Retinal pigment epithelial cell (primary cell): Measurements from ENCODE around the gene GNB1L.

Experiments used
- DNase-seq: peaks from one replicate; pipeline ENCODE4 v3.0.0-alpha.2; 2010; ENCODE audit warnings: low read depth
- H3K4me3 ChIP-seq: 2 replicates; pipeline ENCODE4 v1.5.1; 2011; ENCODE audit warnings: mild to moderate bottlenecking, low read length, control low read depth, moderate library complexity
- TF ChIP-seq, protein P1 (sequence below): conservative IDR thresholded peaks from 2 replicates; pipeline ENCODE4 v1.5.1; 2011; ENCODE audit warnings: low read depth, low read length, control low read depth, inconsistent platforms

GNB1L gene

DNA sequence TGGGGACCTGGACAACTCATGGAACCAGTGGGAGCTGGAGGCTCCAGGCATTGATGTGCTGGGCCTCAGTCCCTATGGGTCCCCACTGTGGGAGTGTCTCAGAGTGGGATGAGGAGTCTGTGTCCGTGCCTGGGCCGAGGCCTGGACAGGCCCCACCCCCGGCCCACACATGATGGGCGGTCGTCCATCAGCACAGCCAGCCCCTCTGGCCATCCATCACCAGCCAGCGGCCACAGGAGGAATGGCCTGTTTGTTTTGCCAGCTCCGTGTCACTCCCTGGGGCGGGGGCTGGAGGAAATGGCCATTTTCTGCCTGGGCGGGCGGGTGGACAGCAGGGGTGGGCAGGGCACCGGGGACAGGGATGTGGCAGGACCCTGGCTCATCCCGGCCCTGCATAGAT lies 107.1 kb downstream of the GNB1L start:
- TF ChIP-seq, protein P1, sequence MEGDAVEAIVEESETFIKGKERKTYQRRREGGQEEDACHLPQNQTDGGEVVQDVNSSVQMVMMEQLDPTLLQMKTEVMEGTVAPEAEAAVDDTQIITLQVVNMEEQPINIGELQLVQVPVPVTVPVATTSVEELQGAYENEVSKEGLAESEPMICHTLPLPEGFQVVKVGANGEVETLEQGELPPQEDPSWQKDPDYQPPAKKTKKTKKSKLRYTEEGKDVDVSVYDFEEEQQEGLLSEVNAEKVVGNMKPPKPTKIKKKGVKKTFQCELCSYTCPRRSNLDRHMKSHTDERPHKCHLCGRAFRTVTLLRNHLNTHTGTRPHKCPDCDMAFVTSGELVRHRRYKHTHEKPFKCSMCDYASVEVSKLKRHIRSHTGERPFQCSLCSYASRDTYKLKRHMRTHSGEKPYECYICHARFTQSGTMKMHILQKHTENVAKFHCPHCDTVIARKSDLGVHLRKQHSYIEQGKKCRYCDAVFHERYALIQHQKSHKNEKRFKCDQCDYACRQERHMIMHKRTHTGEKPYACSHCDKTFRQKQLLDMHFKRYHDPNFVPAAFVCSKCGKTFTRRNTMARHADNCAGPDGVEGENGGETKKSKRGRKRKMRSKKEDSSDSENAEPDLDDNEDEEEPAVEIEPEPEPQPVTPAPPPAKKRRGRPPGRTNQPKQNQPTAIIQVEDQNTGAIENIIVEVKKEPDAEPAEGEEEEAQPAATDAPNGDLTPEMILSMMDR: no peak
- H3K4me3 ChIP-seq: no peak overlapping the region

DNA sequence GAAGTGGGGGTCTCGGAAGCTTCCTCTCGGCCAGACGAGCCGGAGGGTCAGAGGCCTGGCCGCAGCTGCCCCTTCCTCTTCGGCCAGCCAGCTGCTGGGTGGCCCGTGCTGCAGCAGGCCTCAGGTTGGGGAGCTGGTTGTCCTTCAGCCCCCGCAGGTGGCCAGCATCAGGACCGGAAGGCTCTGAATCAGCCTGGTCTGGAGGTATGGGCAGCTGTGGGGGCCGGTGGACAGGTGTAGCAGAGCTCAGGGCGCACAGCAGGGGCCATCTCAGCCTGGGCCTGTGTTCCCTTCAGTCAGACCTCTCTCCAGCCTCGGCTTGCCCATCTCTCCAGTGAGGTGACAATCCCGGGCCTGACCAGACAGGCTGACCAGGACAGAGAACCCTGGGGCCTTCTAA lies 107.9 kb downstream of the GNB1L start:
- TF ChIP-seq, protein P1: no peak
- DNase-seq: no peak
- H3K4me3 ChIP-seq: no peak overlapping the region

More for the DNA sequence above, 107.1 kb downstream of the GNB1L start:
- no peak for DNase-seq

DNA sequence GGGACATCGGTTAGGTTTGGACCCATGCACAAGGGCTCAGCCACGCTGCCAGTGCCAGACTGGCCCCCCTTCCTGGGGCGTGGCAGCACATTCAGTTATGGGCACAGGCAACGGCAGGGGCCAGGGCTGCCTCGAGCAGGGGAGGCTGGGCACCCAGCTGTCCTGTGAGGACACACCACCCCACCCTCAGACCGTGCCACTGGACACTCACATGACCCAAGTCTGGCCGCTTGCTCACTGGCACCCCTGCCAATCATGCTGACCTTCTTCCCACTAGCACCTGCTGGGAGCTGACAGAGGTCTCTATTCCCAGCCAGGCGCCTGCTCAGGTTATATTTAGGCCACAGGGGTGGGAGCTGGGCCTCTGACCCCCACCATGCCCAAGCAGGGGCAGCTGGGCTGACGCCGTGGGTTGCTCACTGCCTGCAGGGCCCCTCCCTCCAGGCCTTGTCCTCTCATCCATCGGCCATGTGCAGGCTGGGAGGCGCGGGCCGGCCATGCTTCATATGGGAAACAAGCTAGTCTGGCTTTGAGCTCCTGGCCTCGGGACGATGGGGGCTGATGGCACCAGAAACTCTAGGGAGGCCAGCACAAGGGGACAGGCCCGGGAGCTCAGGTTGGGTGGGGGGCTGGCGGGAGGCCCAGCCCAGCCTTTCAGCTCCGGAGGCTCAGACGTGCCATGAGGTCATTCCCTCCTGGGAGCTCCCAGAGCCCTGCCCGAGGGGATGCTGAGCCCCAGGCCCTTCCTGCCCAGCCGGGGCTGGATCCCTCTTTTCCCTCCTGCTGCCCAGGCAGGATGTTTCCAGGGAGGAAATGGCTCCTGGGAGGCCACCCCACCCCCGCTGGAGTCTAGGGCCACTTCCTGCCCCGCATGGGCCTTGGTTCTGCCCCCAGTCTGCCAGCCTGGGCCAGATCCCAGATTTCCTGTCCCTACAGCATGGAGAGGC lies 109.2 kb downstream of the GNB1L start:
- H3K4me3 ChIP-seq: no peak overlapping the region
- TF ChIP-seq, protein P1: no peak
- DNase-seq: no peak

DNA sequence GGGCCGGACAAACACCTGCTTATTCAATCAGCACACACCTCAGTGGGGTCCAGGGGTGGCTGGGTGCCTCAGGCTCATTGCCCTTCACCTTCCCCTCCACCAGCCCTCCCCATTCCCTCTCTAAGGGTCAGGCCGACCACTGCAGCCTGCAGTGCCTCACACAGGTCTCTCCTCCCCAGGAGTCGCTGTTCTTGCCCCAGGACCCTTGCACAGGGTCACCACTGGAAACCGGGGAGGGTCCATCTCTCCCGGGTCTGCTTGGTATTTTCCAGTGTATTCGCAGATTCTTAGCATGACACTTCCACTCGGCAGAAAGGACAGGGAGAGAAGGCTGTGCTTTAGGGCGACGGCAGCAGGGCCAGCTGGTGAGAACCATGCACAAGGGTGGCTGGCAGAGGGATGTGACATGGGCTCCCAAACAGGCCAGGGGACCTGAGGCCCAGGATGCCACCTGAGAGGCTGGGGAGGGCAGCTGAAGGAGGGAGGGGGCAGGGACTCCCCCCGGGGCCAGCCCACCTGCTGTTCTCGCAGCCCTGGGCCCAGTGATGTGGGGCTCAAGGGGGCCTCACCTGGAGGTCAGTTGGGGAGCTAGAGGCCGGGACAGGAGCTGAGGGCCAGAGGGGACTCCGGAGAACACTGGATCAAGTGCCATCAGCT lies 110.2 kb downstream of the GNB1L start:
- no peak overlapping the region for H3K4me3 ChIP-seq
- DNase-seq: no peak
- TF ChIP-seq, protein P1: no peak

DNA sequence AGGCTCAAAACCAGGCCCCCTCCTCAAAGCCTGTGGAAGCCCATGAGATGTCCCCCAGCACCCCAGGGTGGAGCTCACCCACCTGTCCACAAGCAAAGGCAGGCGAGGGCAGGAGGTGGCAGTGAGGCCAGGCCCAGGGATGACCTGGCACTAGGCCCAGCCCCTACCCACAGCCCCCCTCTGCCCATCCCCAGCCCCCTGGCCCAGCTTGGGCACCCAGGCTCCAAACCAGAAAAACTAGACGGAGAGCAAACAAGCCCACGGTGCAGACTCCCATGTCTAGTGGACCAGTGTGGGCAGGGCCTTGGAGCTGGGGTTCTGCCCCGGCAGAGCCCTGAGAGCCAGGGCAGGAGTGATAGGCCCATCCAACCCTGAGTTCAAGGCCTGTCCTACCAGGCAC lies 111.0 kb downstream of the GNB1L start:
- no peak for DNase-seq
- H3K4me3 ChIP-seq: no peak overlapping the region
- TF ChIP-seq, protein P1: no peak

DNA sequence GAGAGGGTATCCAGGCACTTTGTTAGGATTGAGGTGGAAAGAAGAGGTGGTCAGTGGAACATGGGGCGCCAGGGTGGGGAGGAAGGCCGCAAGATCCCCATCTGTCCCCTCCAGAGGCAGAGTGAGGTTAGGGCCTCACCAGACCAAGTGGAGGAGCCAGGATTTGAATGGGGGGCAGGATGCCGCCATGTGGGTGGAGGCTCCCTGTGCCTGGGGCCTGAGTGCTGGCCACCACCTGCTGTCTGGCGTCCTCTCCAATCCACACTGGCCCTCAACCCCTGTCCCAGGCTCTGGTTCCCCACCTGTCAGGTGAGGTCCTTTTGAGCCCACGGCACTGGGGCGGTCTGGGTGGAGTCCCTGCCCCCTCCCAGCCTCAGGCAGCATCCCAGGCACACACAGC lies 111.6 kb downstream of the GNB1L start:
- no peak for DNase-seq
- no peak overlapping the region for H3K4me3 ChIP-seq
- TF ChIP-seq, protein P1: no peak
